Vagina (tissue), 2 donors: ENCODE data around the gene TCEAL3. TPM values are rescaled to one million over a fixed set of nuclear protein-coding genes. Genes with fewer than 3 reads are reported as not detected.
"Not testable (repeated sequence)": the region's sequence is repeated elsewhere in the genome, so short reads cannot be mapped to it uniquely, and the experiment has no call there.

Experiments used
- DNase-seq, 2 donors: peaks; one replicate each; pipeline ENCODE4 v3.0.0-alpha.2; 2017; ENCODE audit errors: extremely low spot score in 2 of 2
- H3K27ac ChIP-seq: fragments of 200-600 bp; sonication (generic); one replicate; pipeline ENCODE4 v1.5.1; 2019
- H3K27me3 ChIP-seq: fragments of 200-600 bp; sonication (generic); one replicate; pipeline ENCODE4 v1.5.1; 2019
- H3K36me3 ChIP-seq, 2 donors: fragments of 200-600 bp; sonication (generic); one replicate each; pipeline ENCODE4 v1.5.1; 2017 to 2019
- H3K4me1 ChIP-seq: fragments of 200-600 bp; sonication (generic); one replicate; pipeline ENCODE4 v1.5.1; 2019
- H3K4me3 ChIP-seq, 2 donors: fragments of 200-600 bp; sonication (generic); 1 replicate in 1 of 2; 2 replicates in 1 of 2; pipeline ENCODE4 v1.5.1; 2016 to 2019
- H3K9me3 ChIP-seq: fragments of 200-600 bp; sonication (generic); one replicate; pipeline ENCODE4 v1.5.1; 2019
- POLR2A ChIP-seq, 2 donors: fragments of 450-650 bp; IDR thresholded peaks; one replicate each; pipeline ENCODE4 v1.6.1; 2017; ENCODE audit warnings: antibody characterized with exemption in 2 of 2, mild to moderate bottlenecking in 2 of 2, moderate library complexity in 2 of 2
- POLR2AphosphoS5 ChIP-seq, 2 donors: sonication (generic); formaldehyde crosslinking; IDR thresholded peaks; one replicate each; pipeline ENCODE4 v1.9.0; 2017; ENCODE audit warnings: antibody characterized with exemption in 2 of 2, mild to moderate bottlenecking in 2 of 2, low read depth in 1 of 2; ENCODE audit not compliant: insufficient read depth in 1 of 2
- intact Hi-C: fragments of 100-400 bp; cut with DNase I; formaldehyde crosslinking; loops from one replicate; pipeline ENCODE4 v1.15.1; 2023
- total RNA-seq: library from RNA; depleted of rRNA; stranded (reverse); fragments of >200 nt; gene quantifications from one replicate; pipeline ENCODE4 v1.2.3, GENCODE V29; 2016
- TF ChIP-seq, protein P1 (sequence below), 3 experiments: fragments of 450-650 bp in 2 of 3; fragments of 200-600 bp in 1 of 3; sonication (generic) in 1 of 3; IDR thresholded peaks; one replicate each; pipeline ENCODE4 v1.5.1; 2017 to 2019; ENCODE audit warnings: antibody characterized with exemption in 3 of 3, mild to moderate bottlenecking in 2 of 3, moderate library complexity in 2 of 3

Gene TCEAL3
- total RNA-seq, 1 donor from 2014 or later = 32.7 TPM

DNA sequence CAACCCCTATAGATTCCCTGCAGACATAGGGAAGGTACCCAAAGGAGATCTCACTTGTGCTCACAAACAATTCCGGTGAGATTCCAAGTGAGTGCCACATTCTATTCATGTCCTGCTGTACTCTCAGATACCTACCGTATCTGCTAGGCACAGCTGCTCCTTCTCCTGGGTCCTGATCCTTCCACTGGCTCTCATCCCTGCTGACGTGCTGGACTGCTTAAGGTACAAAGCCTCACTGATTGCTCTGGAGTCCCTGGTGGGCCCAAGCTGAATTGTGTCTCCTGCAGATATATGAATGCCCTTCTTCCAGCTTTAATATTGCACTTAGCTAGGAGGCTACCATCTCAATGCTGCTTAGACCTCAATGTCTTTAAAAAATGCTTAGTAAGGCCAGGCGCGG, 23.4 kb downstream of the TCEAL3 start:
- intact Hi-C loops = no loop called here
- TF ChIP-seq POLR2A (IDR thresholded peaks at IDR 0.05) = no peak
- TF ChIP-seq, protein P1, sequence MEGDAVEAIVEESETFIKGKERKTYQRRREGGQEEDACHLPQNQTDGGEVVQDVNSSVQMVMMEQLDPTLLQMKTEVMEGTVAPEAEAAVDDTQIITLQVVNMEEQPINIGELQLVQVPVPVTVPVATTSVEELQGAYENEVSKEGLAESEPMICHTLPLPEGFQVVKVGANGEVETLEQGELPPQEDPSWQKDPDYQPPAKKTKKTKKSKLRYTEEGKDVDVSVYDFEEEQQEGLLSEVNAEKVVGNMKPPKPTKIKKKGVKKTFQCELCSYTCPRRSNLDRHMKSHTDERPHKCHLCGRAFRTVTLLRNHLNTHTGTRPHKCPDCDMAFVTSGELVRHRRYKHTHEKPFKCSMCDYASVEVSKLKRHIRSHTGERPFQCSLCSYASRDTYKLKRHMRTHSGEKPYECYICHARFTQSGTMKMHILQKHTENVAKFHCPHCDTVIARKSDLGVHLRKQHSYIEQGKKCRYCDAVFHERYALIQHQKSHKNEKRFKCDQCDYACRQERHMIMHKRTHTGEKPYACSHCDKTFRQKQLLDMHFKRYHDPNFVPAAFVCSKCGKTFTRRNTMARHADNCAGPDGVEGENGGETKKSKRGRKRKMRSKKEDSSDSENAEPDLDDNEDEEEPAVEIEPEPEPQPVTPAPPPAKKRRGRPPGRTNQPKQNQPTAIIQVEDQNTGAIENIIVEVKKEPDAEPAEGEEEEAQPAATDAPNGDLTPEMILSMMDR (IDR thresholded peaks at IDR 0.05) = no peak
- no peak for TF ChIP-seq POLR2AphosphoS5 (IDR thresholded peaks at IDR 0.05; ENCODE audit: insufficient read depth in 1 of 2, low read depth in 1 of 2)
- H3K27ac ChIP-seq = peak overlapping the region; percentile 98
- no peaks in the 10 kb centered on the region for H3K36me3 ChIP-seq
- peak overlapping the region in 1 of 2 donors; percentile 25 for H3K4me3 ChIP-seq
- H3K27me3 ChIP-seq = no peaks in the 10 kb centered on the region
- DNase-seq = no peak
- H3K4me1 ChIP-seq = peaks cover 8% of the 10 kb centered on the region
- H3K9me3 ChIP-seq = no peaks in the 10 kb centered on the region

- no peaks in the 10 kb centered on the region for H3K4me1 ChIP-seq
- no peaks in the 10 kb centered on the region for H3K27me3 ChIP-seq
- DNase-seq = no peak
- no peaks in the 10 kb centered on the region for H3K9me3 ChIP-seq
- no peak overlapping the region for H3K4me3 ChIP-seq
- TF ChIP-seq, protein P1 (IDR thresholded peaks at IDR 0.05) = no peak
- TF ChIP-seq POLR2AphosphoS5 (IDR thresholded peaks at IDR 0.05; ENCODE audit: insufficient read depth in 1 of 2, low read depth in 1 of 2) (no peak), POLR2A (IDR thresholded peaks at IDR 0.05) (no peak)
- intact Hi-C loops = no loop called here
- H3K27ac ChIP-seq = no peak overlapping the region
- H3K36me3 ChIP-seq = no peaks in the 10 kb centered on the region
These were observed 27.7 kb downstream of the TCEAL3 start for GRCh38 chrX:103635436-103635835.

DNA sequence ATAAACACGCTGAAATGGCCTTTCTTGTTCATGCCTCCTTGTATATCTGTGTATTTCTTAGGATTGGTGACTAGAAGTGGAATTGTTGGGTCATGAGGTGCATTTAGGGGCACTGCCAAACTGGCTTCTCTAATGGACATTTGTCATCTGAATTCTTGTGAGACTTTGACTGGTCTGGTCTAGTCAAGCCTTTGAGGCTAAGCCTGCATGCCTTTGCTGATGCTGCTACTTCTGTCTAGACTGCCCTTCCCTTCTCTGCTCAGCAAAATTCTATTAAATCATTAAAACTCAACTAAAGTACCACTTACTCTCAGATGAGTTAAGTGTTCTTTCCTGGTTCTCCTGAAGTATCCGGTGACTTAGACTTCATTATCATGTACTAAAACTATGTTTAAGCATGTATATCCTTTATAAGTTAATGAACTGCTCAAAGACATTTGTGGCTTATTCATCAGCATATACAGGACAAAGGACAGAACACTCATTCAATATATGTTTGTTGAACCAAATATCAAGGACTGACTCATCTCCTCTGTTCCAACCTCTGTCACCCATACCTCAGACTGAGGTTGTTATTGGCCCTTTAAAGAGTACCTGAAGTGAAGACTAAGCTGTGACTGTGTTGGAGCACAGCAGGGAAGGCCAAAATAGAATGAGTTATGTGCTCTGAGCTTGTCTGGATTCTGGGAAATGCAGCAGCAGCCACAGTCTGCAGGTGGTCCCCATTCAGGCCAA, 30.0 kb downstream of the TCEAL3 start:
- no peaks in the 10 kb centered on the region for H3K9me3 ChIP-seq
- no peaks in the 10 kb centered on the region for H3K4me1 ChIP-seq
- H3K36me3 ChIP-seq = no peaks in the 10 kb centered on the region
- no peaks in the 10 kb centered on the region for H3K27me3 ChIP-seq
- no peak overlapping the region for H3K4me3 ChIP-seq
- TF ChIP-seq POLR2AphosphoS5 (IDR thresholded peaks at IDR 0.05; ENCODE audit: insufficient read depth in 1 of 2, low read depth in 1 of 2) = no peak
- TF ChIP-seq, protein P1 (IDR thresholded peaks at IDR 0.05) = no peak
- no peak for TF ChIP-seq POLR2A (IDR thresholded peaks at IDR 0.05)
- intact Hi-C loops = no loop called here
- no peak for DNase-seq
- H3K27ac ChIP-seq = no peak overlapping the region

DNA sequence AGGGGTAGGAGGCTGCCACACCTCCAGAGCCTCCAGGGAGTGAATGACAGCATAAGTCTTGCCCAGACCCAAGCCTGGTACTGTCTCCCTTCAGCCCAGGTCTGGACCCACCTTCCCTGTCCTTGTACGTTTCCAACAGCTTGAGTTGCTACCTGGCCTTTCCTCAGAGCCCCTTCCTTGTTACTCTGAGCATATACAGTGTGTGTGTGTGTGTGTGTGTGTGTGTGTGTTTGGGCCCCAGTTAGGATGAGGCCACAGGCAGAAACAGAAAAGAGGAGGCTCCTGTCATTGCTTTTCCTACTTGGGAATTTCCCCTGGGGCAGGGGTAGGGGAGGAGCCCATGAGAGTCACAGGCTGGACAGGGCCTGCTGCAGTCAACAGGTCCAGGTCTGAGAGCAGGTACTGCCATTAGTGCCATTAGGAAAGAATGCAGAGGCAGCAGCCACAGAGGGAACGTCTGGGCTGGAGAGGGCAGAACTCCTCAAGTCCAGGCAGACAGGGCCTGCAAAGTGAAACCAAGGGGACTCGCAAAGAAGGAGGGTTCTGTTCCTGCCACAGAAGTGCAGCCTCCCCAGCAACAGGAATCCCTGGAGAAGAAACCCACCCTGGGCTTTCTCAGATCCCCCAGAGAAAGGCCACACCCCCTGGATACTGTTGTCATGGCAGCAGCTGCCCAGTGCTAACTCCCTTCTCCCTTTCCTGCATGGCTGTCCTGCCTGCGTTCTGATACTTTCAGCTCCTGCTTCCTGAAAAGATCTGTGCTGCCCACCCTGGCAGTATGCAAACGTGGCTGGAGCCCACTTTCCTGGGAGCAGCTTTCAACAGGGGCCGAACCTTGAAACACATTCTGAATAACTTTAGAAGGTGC, 30.9 kb downstream of the TCEAL3 start:
- H3K27me3 ChIP-seq, intact Hi-C loops, H3K9me3 ChIP-seq, H3K4me3 ChIP-seq, H3K4me1 ChIP-seq, H3K36me3 ChIP-seq, H3K27ac ChIP-seq, DNase-seq: not testable (repeated sequence)

DNA sequence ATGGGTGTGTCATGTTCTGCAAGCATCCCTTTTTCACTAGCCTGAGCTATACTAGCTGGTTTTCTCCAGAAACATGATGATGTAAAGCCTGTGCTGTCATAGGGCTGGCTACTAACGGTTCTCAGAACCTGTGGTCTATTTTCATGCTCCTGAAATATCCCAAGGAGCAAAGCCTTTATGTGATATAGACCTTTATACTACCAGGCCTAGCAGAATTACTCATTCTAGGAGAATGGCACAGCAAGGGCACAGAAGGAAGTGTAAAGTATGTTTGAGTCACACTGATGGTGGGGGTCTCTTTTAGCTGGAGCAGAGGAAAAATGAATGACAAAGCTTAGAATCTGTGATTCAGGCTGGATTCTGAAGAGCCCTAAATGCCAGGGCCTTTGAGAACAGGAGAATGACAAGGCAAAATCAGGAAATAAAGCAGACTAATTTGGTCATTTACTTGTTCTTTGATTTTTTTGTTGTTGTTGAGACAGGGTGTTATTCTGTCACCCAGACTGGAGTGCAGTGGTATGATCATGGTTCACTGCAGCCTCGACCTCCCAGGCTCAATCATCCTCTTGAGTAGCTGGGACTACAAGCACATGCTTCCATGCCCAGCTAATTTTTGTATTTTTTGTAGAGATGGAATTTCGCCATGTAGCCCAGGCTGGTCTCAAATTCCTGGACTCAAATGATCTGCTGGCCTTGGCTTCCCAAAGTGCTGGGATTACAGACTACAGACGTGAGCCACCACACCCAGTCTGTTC, 32.8 kb downstream of the TCEAL3 start:
- Histone ChIP-seq H3K27me3 (no peaks in the 10 kb centered on the region), H3K4me3 (no peak overlapping the region), H3K36me3 (no peaks in the 10 kb centered on the region), H3K27ac (no peak overlapping the region), H3K9me3 (no peaks in the 10 kb centered on the region), H3K4me1 (no peaks in the 10 kb centered on the region)
- DNase-seq = no peak
- intact Hi-C loops = no loop called here
- TF ChIP-seq POLR2AphosphoS5 (IDR thresholded peaks at IDR 0.05; ENCODE audit: insufficient read depth in 1 of 2, low read depth in 1 of 2) (no peak), POLR2A (IDR thresholded peaks at IDR 0.05) (no peak)
- TF ChIP-seq, protein P1 (IDR thresholded peaks at IDR 0.05) = no peak
